Thyroid gland (tissue), 4 donors: Measurements from ENCODE around the gene LRIG1.

Experiments
- CTCF ChIP-seq, 6 experiments: fragments of 200-600 bp in 3 of 6; fragments of 450-650 bp in 3 of 6; sonication (generic) in 3 of 6; IDR thresholded peaks; one replicate each; pipeline ENCODE4 v1.5.1; 2016 to 2019; ENCODE audit warnings: antibody characterized with exemption in 6 of 6, mild to moderate bottlenecking in 2 of 6, inconsistent platforms in 1 of 6, moderate library complexity in 1 of 6
- POLR2A ChIP-seq, 2 donors: fragments of 450-650 bp; IDR thresholded peaks; one replicate each; pipeline ENCODE4 v1.6.1; 2017; ENCODE audit warnings: antibody characterized with exemption in 2 of 2, mild to moderate bottlenecking in 2 of 2, moderate library complexity in 1 of 2

GRCh38 chr3:66490984-66491383, 9.8 kb downstream of the LRIG1 start:
- TF ChIP-seq CTCF (IDR thresholded peaks at IDR 0.05), result no peak
- TF ChIP-seq POLR2A (IDR thresholded peaks at IDR 0.05), result no peak
